Smooth muscle cell of the brain vasculature (primary cell): Measurements from ENCODE around the gene NPC2.
"Not testable (repeated sequence)": the region's sequence is repeated elsewhere in the genome, so short reads cannot be mapped to it uniquely, and the experiment has no call there.

ENCODE experiments used
- DNase-seq: peaks from one replicate; pipeline ENCODE4 v3.0.0-alpha.2; 2012; ENCODE audit warnings: low read depth, low spot score

Gene NPC2

DNA sequence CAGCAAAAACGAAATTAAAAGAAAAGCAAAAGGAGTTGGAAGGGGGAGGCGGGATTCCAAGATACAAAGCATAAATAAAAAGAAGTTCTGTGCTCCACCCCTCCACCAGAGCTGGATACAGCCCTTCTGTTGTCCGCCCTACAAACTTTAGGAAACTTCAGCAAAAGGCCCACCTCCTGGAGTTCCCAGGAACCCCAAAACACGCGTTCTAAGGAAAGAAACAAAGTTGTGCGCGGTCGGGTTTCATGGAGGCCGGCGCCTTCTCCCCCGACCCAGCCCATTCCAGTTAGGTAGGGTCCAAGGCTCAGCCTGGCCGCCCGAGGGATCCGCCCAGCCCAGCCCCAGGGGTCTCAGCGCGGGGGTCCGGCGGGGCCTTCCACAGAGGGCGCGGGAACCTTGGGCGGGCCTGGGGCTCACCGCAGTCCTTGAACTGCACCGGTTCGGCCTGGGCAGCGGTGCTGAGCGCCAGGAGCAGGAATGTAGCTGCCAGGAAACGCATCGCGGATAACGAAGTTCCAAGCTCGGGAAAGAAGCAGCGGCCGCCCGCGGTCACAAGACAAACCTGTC is at the start of gene NPC2:
Gene NPC2 (minus strand): TSS at position 530 of the 567 bp plus-strand sequence. CDS start 31 bp downstream, at position 499.
- no peak for DNase-seq

DNA sequence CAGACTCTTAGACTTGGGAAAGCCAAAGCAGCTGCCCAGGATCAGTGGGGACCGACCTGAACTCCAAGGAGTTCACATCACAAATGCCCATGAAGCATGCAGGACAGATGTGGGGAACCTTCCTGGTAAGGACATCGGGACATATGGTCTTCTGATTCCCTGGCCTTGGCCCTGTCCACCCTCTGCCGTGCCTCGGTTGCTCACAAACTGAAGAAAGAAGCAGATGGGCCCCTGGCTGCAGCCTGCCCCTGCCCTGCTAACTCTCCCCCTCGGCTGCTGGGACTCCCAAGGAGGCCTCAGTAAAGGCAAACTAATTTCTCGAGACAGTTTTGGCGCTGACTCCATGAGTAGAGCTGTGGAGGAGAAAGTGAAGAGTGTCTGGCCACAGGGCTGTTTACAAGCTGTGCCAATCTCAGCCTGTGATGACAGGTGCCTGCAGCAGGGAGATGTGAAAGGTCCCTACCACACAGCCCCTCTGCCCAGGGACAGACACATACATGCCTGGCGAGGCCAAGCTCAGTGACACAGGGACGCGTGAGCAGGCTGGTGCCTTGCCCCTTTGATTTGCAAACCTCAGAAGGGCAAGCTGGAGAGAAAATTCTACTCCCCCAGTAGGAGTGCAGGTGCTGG is 49.1 kb upstream of the NPC2 start:
- DNase-seq = no peak

GRCh38 chr14:74541225-74541624 is 48.1 kb upstream of the NPC2 start:
- no peak for DNase-seq

- DNase-seq = no peak
These were observed 46.4 kb upstream of the NPC2 start for GRCh38 chr14:74539503-74539902.

DNA sequence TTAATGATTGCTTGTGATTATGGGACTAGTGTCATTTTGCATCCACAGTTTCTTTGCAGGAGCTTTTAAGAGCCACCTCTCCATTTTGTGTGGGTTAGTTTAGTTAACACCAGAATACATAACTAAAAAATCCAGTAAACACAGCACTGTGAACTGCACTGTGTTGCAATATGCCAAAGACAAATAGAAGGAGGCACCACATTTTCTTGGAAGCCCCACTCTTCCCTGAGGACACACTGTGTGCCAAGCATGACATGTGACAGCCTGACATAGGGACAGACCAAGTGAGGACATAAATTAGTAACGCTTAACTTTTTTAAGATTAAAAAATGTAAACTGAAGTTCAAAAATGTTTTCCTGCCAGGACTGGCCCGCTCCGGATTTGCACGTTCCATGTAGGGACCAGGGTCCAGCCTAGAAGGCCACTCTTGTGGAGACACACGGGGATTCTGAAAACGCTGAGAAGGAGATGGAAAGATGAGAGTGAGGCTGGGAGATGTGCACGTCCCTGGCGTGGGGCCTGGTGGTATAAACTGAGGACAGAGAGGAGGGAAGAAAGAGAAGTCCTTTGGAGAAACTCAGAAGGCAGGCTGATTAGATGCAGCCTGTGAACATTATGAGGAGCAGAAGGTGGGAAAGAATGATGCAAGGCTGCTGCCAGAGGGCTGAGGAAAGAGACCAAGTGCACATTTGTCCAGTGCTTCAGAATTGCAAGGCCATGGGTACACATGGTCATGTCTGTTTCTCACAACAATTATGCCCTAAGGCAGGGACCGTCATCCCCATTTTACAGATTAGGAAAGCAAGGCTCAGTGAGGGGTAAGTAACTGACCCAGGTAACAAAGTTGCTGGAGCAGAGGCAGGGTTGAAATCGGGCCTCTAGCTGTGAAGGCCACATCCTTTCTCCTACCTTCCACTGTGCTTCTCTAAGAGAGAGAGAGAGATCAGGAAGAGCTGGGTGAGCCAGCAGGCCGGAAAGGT is 45.6 kb upstream of the NPC2 start:
- DNase-seq = no peak

- DNase-seq = not testable (repeated sequence)
These were observed 43.2 kb upstream of the NPC2 start for GRCh38 chr14:74536336-74536735.

DNA sequence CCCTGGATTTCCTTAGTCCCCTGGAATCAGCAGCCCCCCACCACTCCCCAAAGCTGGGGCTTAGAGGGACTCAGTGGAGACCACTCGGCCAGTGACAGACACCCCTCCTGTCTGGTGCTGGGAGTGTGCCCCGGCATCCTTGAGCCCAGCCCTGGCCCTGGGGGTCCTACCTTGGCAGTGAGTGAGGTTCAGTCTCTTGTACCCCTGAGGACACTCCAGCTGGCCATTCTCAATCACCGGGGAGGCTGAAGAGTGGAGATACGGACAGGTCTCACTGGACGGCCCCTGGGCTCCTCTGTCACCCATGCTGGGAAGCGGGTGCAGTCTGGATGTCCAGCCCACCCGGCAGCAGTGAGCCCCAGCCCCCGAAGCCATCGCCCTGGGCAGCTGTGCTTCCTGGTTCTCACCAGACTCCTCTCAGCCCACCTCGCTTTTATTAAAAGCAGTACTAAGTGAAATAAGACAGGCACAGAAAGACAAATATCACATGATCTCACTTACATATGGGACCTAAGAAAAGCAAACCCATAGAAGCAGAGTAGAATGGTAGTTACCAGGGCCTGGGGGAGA is 42.7 kb upstream of the NPC2 start:
- DNase-seq = no peak

GRCh38 chr14:74533576-74533975 is 40.5 kb upstream of the NPC2 start:
- DNase-seq = no peak

GRCh38 chr14:74532246-74532645 is 39.1 kb upstream of the NPC2 start:
- DNase-seq = no peak

DNA sequence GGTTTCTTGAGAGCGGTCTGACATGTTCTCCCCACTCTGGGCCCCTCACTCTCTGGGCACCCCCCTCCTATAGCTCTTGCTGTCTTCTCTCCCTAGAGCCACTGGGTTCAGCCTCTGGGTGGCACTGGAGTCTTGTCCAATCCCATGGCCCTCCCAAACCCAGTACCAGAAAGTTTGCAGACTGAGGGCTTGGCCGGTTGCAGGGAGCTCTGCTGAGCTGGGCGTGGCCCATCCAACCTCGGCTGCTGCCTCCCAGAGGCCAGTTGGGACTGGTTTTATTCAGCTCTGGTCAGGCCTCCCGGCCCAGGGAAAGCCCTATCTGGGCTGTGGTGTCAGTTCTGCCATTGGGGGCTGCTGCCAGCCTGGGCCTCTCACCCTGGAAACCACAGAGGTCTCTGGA is 38.4 kb upstream of the NPC2 start:
- no peak for DNase-seq

DNA sequence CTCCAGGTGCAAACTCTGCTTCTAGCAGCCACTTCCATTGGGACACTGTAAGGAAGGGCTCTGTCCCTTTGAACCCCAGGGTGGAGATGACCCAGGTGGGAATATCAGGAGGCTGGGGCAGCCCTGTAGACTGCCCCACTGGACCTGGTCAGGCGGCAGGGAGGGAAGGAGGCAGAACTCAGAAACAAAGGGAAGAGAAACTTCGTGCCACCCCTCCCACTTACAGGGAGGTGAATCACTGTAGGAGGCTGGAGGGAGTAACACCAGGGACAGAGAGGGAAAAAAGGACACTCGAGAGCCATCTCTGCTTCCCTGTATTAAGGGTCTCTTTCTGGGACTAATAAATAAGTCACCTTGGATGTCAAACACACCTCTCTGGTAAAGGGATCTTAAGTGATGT is 37.9 kb upstream of the NPC2 start:
- DNase-seq = no peak

DNA sequence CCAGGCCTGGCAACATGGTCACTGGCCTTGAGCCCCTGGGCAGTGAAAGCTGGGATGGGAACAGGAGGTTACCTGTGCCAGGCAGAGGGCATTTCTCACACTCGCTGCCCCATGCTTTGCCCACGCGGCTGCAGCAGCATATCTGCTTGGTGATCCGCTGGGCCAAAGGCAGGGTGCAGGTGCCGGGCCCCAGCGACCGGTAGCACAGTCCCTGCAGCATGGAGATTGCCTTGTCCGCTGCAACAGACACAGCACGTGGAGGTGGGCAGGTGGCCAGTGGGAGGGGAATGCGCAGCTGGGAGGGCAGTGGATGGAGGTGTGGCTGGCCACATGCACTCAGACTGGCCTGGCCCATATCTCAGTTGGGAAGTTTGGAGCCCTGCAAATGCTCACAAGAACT is 35.8 kb upstream of the NPC2 start:
- DNase-seq = no peak

- DNase-seq = no peak
These were observed 35.3 kb upstream of the NPC2 start for GRCh38 chr14:74528406-74528805.

DNA sequence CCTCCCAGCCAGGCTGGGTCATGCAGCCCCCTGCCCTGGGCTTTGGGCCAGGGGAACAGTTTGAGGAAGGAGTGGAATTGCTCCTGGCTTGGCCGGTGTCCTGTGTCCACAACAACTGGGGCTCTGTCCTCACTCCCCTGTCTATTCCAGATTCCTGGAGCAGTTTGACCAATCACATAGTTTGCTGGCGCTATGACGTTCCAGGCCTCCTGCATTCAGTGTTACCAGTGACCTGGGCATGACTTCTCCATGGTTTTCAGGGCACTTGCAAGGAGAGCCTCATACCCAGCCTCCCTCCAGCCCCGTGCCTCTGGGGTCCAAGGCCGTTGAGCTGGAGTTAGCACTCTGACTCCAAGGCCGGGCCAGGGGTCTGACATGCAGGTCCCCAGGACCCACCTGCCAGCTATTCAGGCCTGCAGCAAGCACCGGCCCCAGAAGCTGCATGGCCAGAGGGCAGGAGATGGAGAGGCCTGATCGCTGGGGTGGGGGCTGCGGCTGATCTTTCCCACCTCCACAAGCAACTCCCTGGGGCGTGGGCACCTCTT is 34.7 kb upstream of the NPC2 start:
- DNase-seq = no peak

GRCh38 chr14:74526854-74527585 is 33.9 kb upstream of the NPC2 start:
- no peak for DNase-seq

DNA sequence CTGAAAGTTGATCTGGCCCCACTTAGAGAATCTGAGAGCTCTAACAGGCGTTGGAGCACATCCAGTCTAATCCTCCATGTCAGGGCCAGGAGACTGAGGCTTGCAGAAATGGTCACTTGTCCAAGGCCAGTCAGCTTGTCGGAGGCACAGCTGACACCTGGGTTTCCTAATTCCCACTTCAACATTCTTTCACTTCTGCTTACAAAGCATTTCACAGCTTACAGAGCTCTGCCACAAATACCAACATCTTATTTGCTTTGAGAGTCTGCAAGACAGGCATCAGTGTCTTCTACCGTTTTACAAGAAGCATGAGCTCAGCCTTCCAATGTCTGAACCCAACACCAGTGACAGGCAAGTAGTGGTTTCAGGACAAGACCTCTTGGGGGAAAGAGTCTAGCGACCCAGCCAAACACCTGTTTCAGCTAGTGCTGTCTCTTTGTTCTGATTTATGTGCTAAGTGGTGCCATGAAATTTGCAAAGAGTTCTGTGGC is 32.3 kb upstream of the NPC2 start:
- no peak for DNase-seq

DNA sequence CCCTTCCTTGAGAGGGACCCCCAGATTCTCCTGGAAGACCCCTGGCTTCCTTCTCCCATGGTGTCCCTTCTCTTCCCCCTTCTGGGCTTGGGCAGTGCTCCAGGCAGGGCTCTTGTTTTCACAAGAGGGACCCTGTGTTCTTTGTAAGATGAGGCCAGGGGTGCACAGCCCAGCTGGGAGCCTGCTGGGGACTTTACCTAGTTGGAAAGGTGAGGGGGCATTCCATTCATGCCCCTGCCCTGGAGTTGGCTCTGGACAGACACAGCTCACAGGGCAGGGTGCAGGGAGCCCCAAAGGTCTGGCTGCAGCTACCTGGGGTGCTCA is 31.7 kb upstream of the NPC2 start:
- DNase-seq = no peak

DNA sequence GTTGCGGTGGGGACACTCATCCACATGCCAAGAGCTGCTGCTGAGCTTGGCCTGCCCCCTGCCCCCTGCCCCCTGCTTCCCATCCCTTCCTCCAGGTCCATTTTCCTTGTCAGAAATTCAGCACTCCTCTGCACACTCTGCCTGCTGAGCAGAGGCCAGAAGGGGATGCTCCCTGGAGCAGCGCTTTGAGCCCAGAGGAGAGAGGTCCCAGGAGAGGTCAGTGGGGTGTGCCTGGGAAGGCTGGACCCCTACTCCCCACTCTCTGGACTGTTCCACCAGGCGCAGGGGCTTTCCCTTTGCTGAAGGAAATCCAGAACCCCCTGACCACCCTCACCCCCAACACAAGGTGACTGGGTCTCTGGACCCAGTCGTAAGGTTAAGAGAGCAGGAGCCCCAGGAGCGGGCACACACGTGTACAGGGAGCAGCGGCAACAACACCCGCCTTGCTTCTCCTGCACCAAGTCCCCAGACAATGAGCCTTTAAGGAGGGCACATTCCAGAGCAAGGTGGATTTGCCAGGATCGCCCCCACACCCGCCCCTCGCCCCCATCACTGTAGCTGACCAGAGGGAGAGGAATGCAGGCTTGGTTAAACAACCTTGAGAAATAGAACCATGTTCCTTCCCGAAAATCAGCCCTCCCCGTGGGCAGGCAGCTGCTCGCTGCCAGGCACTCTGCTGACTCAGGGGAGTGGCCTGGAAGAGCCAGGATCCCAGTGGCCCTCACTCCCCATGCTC is 31.1 kb upstream of the NPC2 start:
- no peak for DNase-seq

- no peak for DNase-seq
These were observed 29.6 kb upstream of the NPC2 start for GRCh38 chr14:74522740-74523139.

- DNase-seq = no peak
These were observed 28.7 kb upstream of the NPC2 start for GRCh38 chr14:74521756-74522155.
